SIG-M5 (cell line): ENCODE results near the gene PSMB3.

Experiments used
- DNase-seq: peaks from one replicate; lab custom pipeline; 2025; lab: John Stamatoyannopoulos, UW

PSMB3 gene

DNA sequence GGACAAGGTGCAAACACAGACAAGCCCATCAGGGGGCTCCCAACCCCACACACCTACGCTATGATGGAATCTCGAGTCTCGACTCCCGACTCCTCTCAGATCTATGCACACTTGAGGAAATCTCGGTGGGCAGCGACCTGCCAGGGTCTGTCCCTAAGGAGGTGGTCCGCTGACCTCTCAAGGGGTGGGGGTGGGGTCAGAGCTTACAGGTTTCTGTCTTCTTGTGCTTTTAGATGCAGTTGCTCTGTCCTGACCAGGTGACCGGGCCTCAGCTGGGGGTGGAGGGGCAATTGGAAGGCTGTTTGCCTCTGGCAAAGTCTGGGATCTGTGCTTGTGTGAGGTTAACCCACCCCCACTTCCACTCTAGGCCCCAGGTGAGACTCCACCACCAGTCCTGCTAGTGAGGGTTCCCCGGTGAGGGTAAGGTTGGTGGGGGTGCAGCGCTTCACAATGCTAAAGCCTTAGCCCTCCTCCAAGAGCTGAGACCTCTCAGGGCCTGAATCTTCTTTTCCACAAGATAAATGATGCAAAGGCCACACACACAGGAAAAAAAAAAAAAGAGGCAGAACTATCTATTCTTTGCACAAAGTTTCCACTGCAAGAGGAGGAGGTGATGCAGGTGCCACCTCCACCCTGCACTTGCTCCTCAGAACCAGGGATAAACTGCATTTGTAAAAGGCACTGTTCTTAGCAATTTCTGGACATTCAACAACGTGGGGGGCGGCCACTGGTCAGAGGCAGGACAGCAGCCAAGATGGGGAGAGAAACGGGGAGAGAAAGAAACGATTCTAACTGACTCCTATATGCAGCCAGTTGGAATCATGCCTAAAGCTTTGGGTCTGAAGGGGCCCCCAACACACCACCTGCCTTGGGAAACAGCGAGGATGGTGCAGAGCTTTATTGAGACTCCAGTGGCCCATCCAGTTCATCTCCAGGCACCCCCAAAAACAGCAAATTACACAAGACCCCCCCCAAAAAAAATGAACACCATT lies 18.3 kb upstream of the PSMB3 start:
- no peak for DNase-seq

DNA sequence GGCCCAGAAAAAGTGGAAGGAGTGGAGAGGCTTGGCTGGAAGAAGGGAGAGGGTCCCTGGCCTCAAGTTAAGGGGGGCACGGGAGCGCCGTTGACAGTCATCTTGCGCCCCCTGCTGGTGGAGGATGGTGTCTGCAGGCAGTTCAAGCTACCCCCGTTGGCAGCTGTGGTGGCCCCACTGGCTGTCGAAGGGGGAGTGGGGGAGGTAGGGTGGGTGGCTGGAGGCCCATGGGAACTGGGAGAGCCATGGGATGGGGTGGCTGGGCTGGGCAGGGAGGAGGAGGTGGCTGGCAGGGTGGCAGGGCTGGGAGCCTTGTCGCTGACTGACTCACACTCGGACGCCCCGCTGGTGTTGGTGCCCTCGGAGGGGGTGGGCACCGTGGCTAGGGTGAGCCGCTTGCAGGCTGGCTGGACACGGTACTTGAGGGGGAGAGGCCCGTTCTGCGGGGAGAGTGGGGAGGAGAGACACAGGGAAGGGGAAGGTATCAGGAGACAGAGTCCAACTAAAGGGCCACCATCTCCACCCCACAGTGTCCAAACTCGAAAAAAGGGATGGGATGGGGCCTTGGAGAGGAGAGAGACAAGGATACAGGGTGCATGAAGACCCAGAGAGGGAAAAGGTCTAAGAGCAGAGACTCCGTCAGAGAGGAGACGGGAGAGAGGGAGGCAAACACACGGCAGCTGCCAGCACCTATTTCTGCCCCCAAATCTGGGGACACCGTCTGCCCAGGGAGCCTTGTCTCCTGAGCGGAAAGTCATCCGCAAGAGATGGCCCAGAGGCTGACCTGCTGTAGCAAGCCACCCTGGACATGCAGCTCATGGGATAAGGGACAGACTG lies 17.2 kb upstream of the PSMB3 start:
- DNase-seq: no peak

DNA sequence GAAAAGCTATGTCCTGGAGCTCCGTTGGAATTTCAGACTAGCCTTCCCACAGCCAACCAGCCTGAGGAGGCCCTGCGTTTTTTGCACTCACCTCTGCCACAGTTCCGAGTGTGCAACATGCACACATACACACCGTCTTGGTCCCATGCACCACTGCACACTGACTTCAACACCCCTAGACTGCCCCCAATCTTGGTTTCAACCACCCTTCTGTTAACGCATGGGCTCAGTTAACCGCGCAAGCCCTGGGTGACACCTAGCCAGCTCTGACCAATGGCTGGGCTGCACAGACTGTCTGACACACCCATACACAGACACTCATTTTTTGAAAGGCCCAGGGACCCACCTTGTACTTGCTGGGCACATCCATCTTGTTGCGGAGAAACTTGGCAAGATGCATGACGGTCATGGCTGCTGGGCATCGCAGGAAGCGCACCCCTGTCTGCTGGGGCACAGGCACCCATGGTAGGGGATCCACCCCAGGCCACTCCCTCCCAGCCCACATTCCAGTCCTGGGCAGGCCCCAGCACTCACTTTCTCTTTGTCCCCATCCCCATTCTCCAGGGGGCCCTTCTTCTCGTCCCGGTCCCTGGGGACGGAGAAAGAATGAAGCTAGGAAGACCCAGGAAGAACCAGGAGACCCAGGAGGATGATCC lies 14.4 kb upstream of the PSMB3 start:
- DNase-seq: no peak

DNA sequence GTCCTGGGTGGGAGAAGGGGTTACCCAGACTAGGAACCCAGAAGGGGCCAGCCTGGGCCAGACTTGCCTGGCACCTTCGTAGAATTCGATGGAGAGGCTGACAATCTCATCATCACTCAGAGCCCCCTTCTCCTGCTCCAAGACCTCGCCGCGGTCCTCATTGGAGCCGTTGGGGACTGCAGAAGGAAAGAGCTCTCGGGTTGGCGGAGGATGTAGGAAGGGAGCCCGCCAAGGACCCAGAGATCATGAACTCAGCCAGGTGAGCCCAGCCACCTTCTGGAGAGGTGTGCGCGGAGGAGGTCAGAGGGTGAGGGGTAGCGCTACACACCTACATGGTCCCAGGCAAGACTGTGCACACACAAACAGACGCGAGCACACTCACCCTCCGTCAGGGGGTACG lies 13.9 kb upstream of the PSMB3 start:
- DNase-seq: no peak

DNA sequence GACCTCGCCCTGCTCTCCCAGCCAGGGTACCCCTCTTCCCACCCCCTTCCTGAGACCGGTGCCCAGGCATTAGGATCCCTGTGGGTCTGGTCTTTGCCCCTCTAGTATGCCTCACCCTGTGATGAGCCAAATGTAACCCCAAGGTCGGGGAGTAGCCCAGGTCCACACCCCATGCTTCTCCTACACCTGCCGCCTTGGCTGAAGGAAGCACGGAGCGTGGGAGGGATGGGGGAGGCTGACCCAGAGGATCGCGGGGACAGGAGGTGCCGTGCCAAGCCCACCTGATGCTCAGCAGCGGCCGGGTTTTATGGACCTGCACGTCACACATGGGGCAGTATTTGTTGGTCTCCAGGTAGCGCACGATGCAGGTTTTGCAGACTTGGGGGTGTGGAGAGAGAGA lies 13.2 kb upstream of the PSMB3 start:
- no peak for DNase-seq

DNA sequence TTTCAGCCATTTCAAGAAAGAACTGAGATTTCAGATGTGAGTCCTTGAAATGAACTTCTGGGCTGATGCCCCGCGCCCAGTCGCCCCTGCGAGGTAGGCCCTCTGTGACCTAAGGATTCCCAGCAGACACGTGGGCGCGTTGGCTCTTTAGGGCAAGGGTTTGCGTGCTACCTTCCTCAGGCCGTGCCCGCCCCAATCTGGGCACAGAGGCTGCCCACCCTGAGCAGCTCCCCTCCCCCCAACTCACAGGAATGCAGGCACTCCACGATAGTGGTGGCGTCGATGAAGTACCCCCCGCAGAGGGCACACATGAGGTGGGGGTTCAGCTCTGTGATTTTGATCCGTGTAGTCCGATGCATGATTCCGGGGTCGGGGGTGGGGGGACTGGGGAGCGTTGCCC lies 12.5 kb upstream of the PSMB3 start:
- DNase-seq: no peak

DNA sequence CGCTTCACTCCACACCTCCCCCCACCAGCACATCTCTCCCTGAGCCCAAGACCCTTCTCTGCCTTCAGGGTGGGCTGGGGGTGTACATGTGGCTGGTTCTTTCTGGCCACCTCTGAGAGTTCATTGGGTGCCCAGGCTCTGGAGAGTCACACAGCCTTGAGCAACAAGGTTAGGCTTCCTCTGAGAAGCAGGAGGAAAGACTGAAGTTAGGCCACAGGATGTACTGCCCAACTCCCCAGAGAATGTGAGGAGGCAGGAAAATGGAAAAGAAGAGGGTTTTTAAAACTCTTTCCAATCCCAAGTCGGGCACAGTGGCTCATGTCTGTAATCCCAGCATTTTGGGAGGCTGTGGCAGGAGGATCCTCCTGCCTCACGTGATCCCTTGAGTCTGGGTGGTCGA lies 11.7 kb upstream of the PSMB3 start:
- DNase-seq: no peak

DNA sequence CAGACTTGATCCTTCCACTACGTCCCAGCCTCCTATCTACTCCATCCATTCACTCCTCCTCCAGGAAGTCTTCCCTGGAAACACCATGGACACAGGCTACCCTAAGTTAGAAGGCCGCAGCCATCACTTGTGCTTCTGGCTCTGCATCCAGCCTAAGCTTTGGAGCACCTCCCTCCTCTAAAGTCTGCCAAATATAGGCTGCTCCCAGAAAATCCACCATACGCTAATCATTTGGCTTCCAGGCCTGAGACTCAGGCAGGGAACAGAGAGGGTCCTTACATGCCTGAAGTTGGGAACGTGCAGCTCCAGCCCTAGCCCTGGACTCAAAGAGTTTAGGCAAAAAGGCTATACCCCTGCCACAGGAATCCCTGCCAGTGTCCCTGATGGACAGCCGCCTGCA lies 11.1 kb upstream of the PSMB3 start:
- no peak for DNase-seq

DNA sequence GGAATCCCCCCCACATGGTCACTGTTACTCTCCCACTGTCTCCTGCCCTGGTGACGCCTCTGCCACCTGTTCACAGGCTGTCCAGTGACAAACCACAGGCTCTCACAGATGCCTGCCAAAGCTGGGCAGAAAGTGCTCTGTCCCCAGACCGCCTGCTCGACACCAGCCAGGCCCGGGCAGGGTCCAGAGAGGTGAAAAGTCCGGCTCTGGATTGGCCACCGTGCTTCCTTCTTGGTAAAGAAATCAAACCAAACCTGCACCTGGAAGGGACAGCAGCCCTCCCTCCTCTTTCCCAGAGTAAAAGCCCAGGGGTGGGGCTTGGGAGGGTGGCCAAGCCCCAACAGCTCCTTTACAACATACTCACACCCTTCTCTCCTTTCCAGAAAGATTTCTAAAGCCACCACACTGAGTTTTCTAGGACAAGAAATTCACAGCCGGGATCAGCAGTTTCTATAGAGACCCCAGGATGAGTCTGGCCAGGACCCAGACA lies 10.6 kb upstream of the PSMB3 start:
- DNase-seq: no peak

DNA sequence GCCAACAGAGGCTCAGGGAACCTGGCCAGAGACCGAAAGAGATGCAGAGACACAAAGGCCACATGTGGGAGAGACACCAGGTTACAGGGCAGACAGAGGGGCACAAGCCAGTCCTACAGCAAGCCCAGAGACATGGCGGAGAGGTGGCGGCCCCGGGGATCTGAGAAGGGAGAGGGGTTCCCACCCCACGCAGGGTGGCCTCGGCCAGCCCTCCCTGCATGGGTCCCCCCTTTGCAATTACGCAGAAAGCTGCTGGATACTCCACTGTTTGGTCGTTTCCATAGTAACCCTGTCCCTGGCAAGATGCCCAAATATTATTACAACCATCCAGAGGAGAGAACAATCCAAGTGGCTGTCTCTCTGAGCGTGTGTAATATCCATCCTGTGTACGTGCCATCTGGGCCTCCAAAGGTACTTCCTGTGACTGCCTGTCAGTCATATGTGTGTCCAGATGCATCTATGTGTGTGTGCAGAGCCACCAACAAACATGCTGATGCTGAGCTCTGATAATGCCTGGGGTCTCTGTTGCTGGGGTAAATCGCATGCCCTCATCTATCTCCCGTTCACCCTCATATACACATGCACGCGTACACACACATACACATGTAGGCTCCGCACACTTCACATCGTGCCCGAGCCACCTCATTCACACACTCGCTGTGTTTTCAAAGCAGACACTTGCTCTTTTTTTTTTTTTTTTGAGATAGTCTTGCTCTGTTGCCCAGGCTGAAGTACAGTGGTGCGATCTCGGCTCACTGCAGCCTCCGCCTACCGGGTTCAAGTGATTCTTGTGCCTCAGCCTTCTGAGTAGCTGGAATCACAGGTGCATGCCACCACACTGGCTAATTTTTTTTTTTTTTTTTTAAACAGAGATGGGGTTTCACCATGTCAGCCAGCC lies 9.9 kb upstream of the PSMB3 start:
- no peak for DNase-seq

DNA sequence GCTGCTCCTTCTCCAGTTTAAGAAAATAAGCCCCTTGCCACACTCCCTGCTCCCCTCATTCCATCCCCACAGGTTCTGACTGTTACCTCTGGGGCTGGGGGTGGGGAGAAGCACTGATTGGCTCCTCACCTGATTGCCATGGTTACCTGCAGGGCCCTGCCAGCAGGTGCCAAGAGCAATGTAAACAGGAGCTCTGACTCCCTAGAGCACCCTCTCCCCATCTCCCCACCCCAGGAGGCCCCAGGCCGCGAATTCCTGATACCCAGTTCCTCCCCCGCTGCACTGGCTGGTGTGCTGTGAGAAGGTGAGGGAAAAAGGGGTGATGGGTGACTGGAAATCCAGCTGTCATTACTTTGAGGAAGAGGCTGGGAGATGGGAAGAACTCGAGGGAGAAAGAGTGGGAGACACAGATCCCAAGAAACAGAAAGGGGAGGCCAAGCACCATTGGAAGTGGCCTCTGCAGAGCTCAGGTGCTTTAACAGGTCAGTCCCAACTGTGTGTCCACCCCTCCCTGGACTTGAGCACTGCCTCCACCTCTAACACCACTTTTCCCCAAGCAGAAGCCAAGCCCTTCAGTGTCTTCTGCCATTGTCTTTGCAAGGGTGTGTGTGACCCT lies 8.9 kb upstream of the PSMB3 start:
- DNase-seq: no peak

DNA sequence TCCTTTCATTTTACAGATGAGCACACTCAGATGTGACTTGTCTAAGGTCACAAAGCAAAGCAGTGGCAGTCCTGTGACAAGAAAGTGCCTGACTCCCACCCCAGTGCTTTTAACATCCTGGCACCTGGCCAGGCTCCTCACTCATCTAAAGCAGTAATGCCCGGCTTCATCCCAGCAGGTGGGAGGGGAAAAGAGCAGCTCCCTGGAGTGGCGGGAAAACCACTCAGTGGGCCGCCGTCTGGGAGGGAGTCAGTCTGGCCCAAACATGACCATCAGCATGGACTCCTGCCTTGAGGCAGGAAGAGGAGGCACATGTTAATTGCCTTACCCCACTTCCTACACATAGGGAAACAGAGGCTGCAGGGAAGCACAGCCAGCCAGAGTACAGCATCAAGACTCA lies 7.0 kb upstream of the PSMB3 start:
- no peak for DNase-seq

DNA sequence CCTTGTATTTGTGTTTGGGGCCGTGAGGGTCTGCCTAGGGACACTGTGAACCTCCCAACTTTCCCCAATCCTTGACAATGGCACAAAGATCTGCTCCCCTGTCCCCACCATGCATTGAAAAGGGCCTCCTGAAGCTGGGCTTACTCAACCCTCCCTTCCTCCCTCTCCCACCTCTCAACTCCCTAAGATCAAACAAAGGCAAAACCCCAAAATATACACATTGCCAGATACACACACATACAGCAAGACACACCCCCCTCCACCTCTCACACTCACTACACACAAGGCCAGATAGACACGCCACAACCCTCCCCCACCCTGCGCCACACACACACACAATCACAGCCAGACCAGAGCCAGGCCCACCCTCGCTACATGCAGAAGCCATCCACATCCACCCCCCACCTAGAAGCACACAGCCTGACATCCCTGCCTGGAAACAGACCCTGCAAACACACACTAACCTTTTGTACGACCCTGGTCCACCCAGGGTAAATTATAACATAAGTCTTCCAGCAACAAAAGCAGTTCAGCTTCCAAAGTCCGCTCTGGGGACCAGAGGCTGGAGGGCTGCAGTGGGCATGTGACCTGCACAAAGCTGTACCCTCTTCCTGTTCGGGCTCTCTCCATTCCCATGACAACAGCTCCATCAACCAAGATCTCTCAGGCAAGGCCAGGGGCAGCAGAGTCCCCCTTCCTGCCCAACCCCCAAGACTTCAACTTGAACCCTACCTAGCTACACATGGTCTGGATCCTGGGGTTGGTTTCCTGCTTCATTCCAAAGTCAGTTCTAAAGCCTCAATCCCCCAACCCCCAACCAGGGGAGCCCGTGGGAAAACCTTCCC lies 6.3 kb upstream of the PSMB3 start:
- DNase-seq: no peak

DNA sequence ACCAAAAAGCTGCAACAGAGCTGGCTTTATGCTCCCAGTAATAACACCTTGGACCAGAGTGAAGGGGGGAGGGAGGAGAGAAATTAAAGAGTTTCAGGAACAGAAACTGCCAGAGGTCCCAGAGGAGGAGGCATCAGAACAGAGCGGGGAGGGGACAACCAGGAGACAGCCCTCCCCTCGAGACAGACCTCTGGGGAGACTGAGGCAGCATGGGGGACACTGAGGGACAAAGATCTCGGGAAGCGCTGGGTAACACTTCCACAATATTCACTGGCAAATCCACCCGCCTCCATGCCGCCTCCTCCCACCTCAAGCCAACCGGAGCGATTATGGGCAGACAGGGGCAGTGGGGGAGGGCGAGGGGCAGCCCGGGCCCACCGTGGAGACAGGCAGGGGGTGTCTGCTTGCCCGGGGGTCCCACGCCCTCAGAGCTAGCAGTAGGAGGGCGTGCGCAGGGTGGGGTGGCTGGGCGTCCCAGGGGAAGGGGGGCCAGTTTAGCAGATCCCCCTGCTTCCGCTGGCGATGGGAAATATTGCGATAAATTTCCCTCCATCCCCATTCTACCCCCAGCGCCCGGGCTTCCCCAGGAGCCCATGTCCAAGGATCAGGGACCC lies 5.6 kb upstream of the PSMB3 start:
- DNase-seq: no peak

DNA sequence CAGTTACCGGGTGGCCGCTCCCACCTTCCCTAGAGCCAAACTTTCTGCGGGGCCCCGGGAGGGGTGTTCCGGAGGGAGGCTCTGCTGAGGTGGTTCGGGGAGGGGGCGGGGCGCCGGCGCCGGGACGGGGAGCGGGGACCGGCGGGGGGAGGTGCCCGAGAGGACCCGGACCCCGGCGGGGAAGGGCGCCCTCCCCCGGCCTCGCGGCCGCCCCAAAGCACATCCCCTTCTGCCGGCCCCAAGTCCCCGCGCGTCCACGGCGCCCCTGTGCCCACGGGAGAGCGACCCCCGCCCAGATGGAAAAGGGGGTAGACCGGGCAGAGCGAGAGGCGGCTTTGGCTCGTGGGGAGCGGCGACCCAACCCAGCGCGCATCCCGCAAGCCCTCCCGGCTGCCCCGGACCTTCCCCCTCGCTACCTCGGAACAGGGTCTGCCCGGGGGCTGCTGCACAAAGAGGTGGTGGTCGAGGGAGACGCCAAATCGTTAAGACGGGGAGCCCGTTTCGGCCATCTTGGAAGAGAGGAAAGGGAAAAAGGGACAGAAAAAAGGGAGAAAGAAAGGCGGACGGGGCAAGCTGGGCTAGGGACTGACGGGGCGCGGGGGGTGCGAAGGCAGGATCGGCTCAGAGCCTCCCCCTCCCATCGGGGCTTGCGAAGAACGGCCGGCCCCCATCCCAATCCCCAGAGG lies 4.9 kb upstream of the PSMB3 start:
- DNase-seq: no peak

DNA sequence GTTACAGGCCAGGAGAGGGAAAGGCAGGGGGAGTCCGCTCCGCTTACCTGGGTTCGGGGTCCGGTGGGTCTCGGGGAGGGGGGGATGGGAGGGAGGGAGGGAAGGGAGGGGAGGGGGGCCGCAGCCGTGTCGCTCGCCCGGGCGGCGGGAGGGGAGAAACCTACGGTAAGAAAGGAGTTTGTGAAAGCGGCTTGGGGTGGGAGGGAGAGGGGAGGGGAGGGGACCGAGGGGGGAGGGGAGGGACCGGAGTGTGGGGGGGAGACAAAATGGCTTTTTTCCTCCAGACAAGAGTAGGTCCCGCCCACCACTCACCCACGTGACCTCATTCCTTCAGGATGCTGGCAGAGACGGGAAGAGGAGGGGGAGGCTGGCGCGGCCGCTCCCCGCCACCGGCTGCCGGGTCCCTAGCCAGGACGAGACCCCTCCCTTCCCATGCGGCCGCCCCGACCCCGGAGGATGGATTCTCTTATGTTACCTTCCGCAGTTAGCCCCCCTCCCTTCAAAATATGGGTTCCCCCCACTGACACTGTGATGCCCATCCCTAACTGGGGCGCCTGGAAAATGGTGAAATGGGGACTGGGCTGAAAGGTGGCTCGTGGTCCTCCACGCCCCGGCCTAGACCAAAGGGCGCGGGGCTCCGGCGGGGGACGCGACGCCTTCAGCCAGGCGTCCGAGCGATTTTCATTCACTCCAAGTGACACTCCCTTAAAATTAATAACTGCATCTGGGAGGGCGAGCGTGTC lies 4.2 kb upstream of the PSMB3 start, which contains the start of gene PCGF2:
Gene PCGF2 (minus strand): TSS at position 188 of the 743 bp plus-strand sequence. CDS start 7,934 bp downstream, outside the sequence.
- no peak for DNase-seq

DNA sequence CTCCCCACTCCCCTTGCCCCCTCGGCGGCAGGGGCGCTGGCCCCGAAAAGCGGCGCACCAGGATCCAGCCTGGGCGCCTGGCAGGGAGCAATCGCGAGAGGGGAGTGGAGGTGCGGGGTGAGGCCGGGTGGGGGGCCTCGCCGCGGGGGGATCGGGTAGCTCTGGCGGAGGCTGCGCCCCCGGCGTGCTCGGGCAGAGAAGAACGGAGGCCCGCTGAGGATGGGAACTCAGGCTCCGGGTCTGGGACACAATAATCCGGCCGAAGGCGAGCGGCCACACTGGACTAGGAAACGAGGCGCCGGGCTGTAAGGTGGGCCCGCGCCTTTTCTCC lies 3.7 kb upstream of the PSMB3 start:
- DNase-seq: no peak
